Hepatocyte (in vitro differentiated cells): ENCODE results near the gene GRIK4. TPM values are rescaled to one million over a fixed set of nuclear protein-coding genes. Genes with fewer than 3 reads are reported as not detected.

ENCODE experiments used
- DNase-seq: peaks from one replicate; pipeline ENCODE4 v3.0.0-alpha.2; 2016; ENCODE audit warnings: low spot score
- H2AFZ ChIP-seq: fragments of 200-600 bp; sonication (generic); 2 replicates; pipeline ENCODE4 v1.6.0; 2016; ENCODE audit warnings: antibody characterized with exemption, mild to moderate bottlenecking
- H3K27ac ChIP-seq: fragments of 200-600 bp; sonication (generic); 2 replicates; pipeline ENCODE4 v1.5.1; 2016; ENCODE audit warnings: mild to moderate bottlenecking
- H3K27me3 ChIP-seq: fragments of 200-600 bp; sonication (generic); 2 replicates; pipeline ENCODE4 v1.6.1; 2016
- H3K36me3 ChIP-seq: fragments of 200-600 bp; sonication (generic); replicated peaks from 2 replicates; pipeline ENCODE4 v1.5.1; 2016; ENCODE audit warnings: low read depth; ENCODE audit not compliant: insufficient read depth
- H3K4me1 ChIP-seq: fragments of 200-600 bp; sonication (generic); 2 replicates; pipeline ENCODE4 v1.5.1; 2016; ENCODE audit warnings: mild to moderate bottlenecking, moderate library complexity; ENCODE audit not compliant: insufficient read depth
- H3K4me2 ChIP-seq: fragments of 200-600 bp; sonication (generic); 2 replicates; pipeline ENCODE4 v1.6.0; 2016
- H3K4me3 ChIP-seq: fragments of 200-600 bp; sonication (generic); 2 replicates; pipeline ENCODE4 v1.5.1; 2016; ENCODE audit warnings: mild to moderate bottlenecking
- H3K79me2 ChIP-seq: fragments of 200-600 bp; sonication (generic); 2 replicates; pipeline ENCODE4 v1.6.0; 2017; ENCODE audit warnings: mild to moderate bottlenecking
- H3K9me2 ChIP-seq: fragments of 200-600 bp; sonication (generic); replicated peaks from 2 replicates; pipeline ENCODE4 v1.6.0; 2017; ENCODE audit warnings: mild to moderate bottlenecking; ENCODE audit not compliant: insufficient read depth
- H3K9me3 ChIP-seq: fragments of 200-600 bp; sonication (generic); 2 replicates; pipeline ENCODE4 v1.5.1; 2016; ENCODE audit warnings: low read depth, mild to moderate bottlenecking
- H4K20me1 ChIP-seq: fragments of 200-600 bp; sonication (generic); 2 replicates; pipeline ENCODE4 v1.6.0; 2016; ENCODE audit warnings: mild to moderate bottlenecking; ENCODE audit not compliant: insufficient read depth, poor library complexity, severe bottlenecking
- EZH2 ChIP-seq: fragments of 200-600 bp; sonication (generic); IDR thresholded peaks from 2 replicates; pipeline ENCODE4 v1.6.1; 2016; ENCODE audit warnings: antibody characterized with exemption, mild to moderate bottlenecking, borderline replicate concordance
- EZH2phosphoT487 ChIP-seq: fragments of 200-600 bp; sonication (generic); IDR thresholded peaks from one replicate; pipeline ENCODE4 v1.6.1; 2018; ENCODE audit warnings: antibody characterized with exemption, mild to moderate bottlenecking, low read depth, moderate library complexity; ENCODE audit not compliant: unreplicated experiment, severe bottlenecking
- WGBS: methylation state at CpG from one replicate; pipeline ENCODE4 v1.1.6; 2016; ENCODE audit warnings: low lambda C conversion rate; ENCODE audit errors: missing lambda C conversion rate; 5-methylcytosine and 5-hydroxymethylcytosine counted together
- polyA plus RNA-seq: library from polyadenylated mRNA; unstranded; fragments of >200 nt; fragmentation: Nextera tagmentation; extraction: Ambion mirVana; gene quantifications from 2 replicates; pipeline ENCODE4 v1.2.1, GENCODE V29; 2016
- total RNA-seq: library from RNA; depleted of rRNA; stranded (reverse); fragments of >200 nt; gene quantifications from 2 replicates; pipeline ENCODE4 v1.2.3, GENCODE V29; 2014
- TF ChIP-seq, protein P1 (sequence below): fragments of 200-600 bp; sonication (generic); IDR thresholded peaks from 2 replicates; pipeline ENCODE4 v1.5.1; 2016; ENCODE audit warnings: antibody characterized with exemption, mild to moderate bottlenecking; ENCODE audit not compliant: poor library complexity

Gene GRIK4
- total and polyA plus RNA-seq, 2 experiments from 2014 or later, result 1.5 to 2.3 TPM

DNA sequence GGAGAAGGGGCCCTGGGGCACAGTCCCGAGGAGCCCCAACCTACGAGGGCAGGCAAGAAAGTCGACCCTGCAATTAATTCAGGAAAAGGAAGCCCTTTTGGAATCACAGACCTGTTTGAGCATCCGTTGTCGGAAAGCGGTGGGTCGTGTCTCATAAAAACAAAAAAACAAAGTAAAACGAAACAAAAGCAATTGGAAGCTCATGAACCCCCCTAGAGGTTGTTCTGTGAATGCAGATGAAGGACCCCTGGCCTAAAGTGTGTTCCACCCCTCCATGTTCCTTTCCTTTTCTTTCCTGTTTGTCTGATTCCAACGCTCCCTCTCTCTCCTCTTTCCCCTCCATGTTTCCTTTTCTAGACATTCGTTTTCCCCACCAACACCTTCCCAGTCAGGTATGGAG, 203.7 kb downstream of the GRIK4 start:
- no peaks in the 10 kb centered on the region for H3K9me3 ChIP-seq
- no peaks in the 10 kb centered on the region for H3K9me2 ChIP-seq
- peak overlapping the region; percentile 38 for H3K4me2 ChIP-seq
- H4K20me1 ChIP-seq, result no peaks in the 10 kb centered on the region
- no peaks in the 10 kb centered on the region for H3K79me2 ChIP-seq
- H3K4me3 ChIP-seq, result no peak overlapping the region
- H2AFZ ChIP-seq, result no peak overlapping the region
- H3K36me3 ChIP-seq, result no peaks in the 10 kb centered on the region
- no peak for DNase-seq
- no peak for TF ChIP-seq EZH2
- TF ChIP-seq, protein P1, sequence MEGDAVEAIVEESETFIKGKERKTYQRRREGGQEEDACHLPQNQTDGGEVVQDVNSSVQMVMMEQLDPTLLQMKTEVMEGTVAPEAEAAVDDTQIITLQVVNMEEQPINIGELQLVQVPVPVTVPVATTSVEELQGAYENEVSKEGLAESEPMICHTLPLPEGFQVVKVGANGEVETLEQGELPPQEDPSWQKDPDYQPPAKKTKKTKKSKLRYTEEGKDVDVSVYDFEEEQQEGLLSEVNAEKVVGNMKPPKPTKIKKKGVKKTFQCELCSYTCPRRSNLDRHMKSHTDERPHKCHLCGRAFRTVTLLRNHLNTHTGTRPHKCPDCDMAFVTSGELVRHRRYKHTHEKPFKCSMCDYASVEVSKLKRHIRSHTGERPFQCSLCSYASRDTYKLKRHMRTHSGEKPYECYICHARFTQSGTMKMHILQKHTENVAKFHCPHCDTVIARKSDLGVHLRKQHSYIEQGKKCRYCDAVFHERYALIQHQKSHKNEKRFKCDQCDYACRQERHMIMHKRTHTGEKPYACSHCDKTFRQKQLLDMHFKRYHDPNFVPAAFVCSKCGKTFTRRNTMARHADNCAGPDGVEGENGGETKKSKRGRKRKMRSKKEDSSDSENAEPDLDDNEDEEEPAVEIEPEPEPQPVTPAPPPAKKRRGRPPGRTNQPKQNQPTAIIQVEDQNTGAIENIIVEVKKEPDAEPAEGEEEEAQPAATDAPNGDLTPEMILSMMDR, result peak; percentile 32
- TF ChIP-seq EZH2phosphoT487, result no peak
- no peak overlapping the region for H3K27ac ChIP-seq
- no peaks in the 10 kb centered on the region for H3K27me3 ChIP-seq
- H3K4me1 ChIP-seq, result peaks cover 9% of the 10 kb centered on the region
- 61% methylated on average over 10 of the region's 10 CpGs for WGBS

DNA sequence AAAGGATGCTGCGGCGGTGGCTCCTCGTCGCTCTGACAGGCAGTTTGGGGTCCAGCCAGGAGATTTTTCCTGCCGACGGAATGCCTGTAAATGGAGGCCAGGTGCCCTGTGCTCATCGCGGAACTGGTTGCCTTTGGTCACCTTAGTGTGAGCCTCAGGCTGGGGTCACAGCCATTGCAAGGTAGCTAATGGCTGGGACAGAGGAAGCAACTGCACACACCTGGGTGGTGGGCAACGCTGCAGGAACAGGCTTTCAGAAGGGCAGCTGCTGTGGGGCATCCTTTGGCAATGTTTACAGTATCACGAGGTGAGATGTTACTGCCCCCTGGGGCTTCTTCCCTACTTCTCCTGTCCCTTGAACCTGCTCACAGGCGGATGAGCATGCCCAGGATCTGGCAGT, 205.5 kb downstream of the GRIK4 start:
- no peaks in the 10 kb centered on the region for H3K36me3 ChIP-seq

DNA sequence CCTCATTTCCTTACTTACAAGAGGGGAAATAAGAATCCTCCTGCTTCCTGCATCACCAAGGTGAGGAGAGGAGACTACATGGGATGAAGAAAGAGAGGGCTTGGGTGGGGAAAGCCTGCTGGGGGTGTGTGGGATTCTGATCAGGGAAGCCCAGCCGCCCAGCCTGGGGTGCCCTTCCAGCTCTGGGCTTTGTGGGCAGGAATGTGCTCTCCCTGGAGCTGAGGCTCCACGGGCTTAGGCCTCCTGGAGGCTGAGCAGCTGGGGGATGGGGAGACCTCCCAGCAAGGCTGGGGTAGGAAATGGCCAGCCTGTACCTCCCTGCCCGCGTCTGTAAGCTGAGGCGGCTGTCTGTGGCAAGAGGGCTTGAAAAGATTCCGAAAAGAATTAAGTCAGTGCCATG, 206.1 kb downstream of the GRIK4 start:
- H2AFZ ChIP-seq, result no peak overlapping the region
- no peaks in the 10 kb centered on the region for H3K9me3 ChIP-seq
- WGBS, result 87% methylated on average over 6 of the region's 6 CpGs

More for the DNA sequence above, 205.5 kb downstream of the GRIK4 start:
- no peaks in the 10 kb centered on the region for H3K79me2 ChIP-seq
- no peak overlapping the region for H3K4me3 ChIP-seq
- TF ChIP-seq EZH2, result no peak
- TF ChIP-seq EZH2phosphoT487, result no peak
- TF ChIP-seq, protein P1, result no peak
- no peaks in the 10 kb centered on the region for H3K9me2 ChIP-seq
- no peaks in the 10 kb centered on the region for H4K20me1 ChIP-seq
- no peak overlapping the region for H2AFZ ChIP-seq
- no peak overlapping the region for H3K27ac ChIP-seq
- H3K9me3 ChIP-seq, result no peaks in the 10 kb centered on the region
- no peaks in the 10 kb centered on the region for H3K27me3 ChIP-seq
- WGBS, result 89% methylated on average over 11 of the region's 11 CpGs
- no peak overlapping the region for H3K4me2 ChIP-seq
- no peak for DNase-seq
- no peaks in the 10 kb centered on the region for H3K4me1 ChIP-seq

More for the DNA sequence above, 206.1 kb downstream of the GRIK4 start:
- Histone ChIP-seq H3K4me1 (no peaks in the 10 kb centered on the region), H3K36me3 (no peaks in the 10 kb centered on the region), H3K79me2 (no peaks in the 10 kb centered on the region), H3K4me2 (no peak overlapping the region), H3K27me3 (no peaks in the 10 kb centered on the region), H3K9me2 (no peaks in the 10 kb centered on the region), H3K4me3 (no peak overlapping the region), H3K27ac (no peak overlapping the region), H4K20me1 (no peaks in the 10 kb centered on the region)
- no peak for DNase-seq
- no peak for TF ChIP-seq EZH2
- TF ChIP-seq EZH2phosphoT487, result no peak
- TF ChIP-seq, protein P1, result no peak
